Bone marrow (tissue), 2 donors: ENCODE results near the gene DHRS7B.
"Not testable (repeated sequence)": the region's sequence is repeated elsewhere in the genome, so short reads cannot be mapped to it uniquely, and the experiment has no call there.

Experiments
- DNase-seq, 2 donors: peaks; one replicate each; lab custom pipeline; 2025; lab: John Stamatoyannopoulos, UW

DHRS7B gene

GRCh38 chr17:21177854-21178600 lies 51.3 kb downstream of the DHRS7B start:
- no peak for DNase-seq

GRCh38 chr17:21183468-21183867 lies 56.7 kb downstream of the DHRS7B start:
- DNase-seq = no peak

GRCh38 chr17:21184570-21184969 lies 57.8 kb downstream of the DHRS7B start:
- DNase-seq = no peak

- DNase-seq = no peak
Observed at GRCh38 chr17:21185061-21185460, 58.3 kb downstream of the DHRS7B start.

GRCh38 chr17:21186399-21187187 lies 59.8 kb downstream of the DHRS7B start:
- DNase-seq = no peak

GRCh38 chr17:21189361-21189760 lies 62.6 kb downstream of the DHRS7B start:
- no peak for DNase-seq

GRCh38 chr17:21190078-21190477 lies 63.3 kb downstream of the DHRS7B start:
- no peak for DNase-seq

GRCh38 chr17:21191698-21192097 lies 64.9 kb downstream of the DHRS7B start:
- DNase-seq = no peak

GRCh38 chr17:21192414-21192813 lies 65.7 kb downstream of the DHRS7B start:
- not testable (repeated sequence) for DNase-seq

GRCh38 chr17:21193031-21193430 lies 66.3 kb downstream of the DHRS7B start:
- no peak for DNase-seq

GRCh38 chr17:21194226-21194625 lies 67.5 kb downstream of the DHRS7B start:
- DNase-seq = no peak

GRCh38 chr17:21194703-21195102 lies 67.9 kb downstream of the DHRS7B start:
- no peak for DNase-seq

- no peak for DNase-seq
Observed at GRCh38 chr17:21196126-21196525, 69.4 kb downstream of the DHRS7B start.

GRCh38 chr17:21198411-21198810 lies 71.6 kb downstream of the DHRS7B start:
- no peak for DNase-seq

GRCh38 chr17:21199311-21199710 lies 72.5 kb downstream of the DHRS7B start:
- no peak for DNase-seq

GRCh38 chr17:21199856-21200255 lies 73.1 kb downstream of the DHRS7B start:
- DNase-seq = no peak

- DNase-seq = no peak
Observed at GRCh38 chr17:21200590-21201297, 74.0 kb downstream of the DHRS7B start.

GRCh38 chr17:21201298-21201595 lies 74.5 kb downstream of the DHRS7B start:
- DNase-seq = no peak

- no peak for DNase-seq
Observed at GRCh38 chr17:21201874-21202273, 75.1 kb downstream of the DHRS7B start.

GRCh38 chr17:21202512-21202911 lies 75.7 kb downstream of the DHRS7B start:
- DNase-seq = no peak

GRCh38 chr17:21204935-21205334 lies 78.2 kb downstream of the DHRS7B start:
- DNase-seq = no peak

GRCh38 chr17:21208352-21208751 lies 81.6 kb downstream of the DHRS7B start:
- DNase-seq = no peak
